D721Med (cell line): ENCODE measurements around the gene IL25.

ENCODE experiments used
- DNase-seq: peaks from one replicate; pipeline ENCODE4 v3.0.0; 2011; ENCODE audit warnings: low spot score; ENCODE audit not compliant: insufficient read length
- FAIRE-seq: peaks from 2 replicates; lab custom pipeline; 2011; peaks lifted over from hg19 to GRCh38; lab: Jason Lieb, UNC
- TF ChIP-seq, protein P1 (sequence below): IDR thresholded peaks from 2 replicates; pipeline ENCODE4 v1.5.1; 2012; ENCODE audit warnings: mild to moderate bottlenecking, control low read depth; ENCODE audit not compliant: insufficient read depth; ENCODE audit errors: missing control alignments

IL25 gene

DNA sequence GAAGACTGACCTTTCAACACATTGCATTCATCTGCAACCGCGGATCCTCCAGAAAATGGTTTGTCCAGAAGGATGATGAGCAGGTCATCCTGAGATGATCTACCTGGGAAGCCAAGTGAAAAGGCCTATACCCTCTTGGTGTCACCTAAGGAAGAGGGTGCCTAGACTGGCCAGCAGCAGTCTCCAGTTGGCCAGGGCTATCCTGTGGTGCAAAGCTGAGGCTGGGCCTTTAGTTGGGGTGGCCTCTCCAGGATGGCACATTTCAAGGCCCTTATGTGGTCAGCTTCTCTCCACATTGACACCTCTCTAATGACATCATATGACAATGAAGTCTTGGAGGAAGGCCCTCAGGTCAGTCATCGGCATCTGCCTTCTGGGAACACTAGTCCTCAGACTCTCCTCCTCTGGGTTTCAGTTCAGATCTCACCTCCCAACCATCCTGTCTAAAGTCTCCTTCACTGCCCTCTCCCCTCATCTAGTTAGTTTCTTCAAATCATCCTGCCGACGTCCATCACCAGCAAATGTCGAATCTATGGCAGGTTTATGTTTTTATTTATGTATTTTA lies 16.7 kb upstream of the IL25 start:
- no peak for FAIRE-seq
- no peak for DNase-seq
- TF ChIP-seq, protein P1, sequence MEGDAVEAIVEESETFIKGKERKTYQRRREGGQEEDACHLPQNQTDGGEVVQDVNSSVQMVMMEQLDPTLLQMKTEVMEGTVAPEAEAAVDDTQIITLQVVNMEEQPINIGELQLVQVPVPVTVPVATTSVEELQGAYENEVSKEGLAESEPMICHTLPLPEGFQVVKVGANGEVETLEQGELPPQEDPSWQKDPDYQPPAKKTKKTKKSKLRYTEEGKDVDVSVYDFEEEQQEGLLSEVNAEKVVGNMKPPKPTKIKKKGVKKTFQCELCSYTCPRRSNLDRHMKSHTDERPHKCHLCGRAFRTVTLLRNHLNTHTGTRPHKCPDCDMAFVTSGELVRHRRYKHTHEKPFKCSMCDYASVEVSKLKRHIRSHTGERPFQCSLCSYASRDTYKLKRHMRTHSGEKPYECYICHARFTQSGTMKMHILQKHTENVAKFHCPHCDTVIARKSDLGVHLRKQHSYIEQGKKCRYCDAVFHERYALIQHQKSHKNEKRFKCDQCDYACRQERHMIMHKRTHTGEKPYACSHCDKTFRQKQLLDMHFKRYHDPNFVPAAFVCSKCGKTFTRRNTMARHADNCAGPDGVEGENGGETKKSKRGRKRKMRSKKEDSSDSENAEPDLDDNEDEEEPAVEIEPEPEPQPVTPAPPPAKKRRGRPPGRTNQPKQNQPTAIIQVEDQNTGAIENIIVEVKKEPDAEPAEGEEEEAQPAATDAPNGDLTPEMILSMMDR, result no peak

DNA sequence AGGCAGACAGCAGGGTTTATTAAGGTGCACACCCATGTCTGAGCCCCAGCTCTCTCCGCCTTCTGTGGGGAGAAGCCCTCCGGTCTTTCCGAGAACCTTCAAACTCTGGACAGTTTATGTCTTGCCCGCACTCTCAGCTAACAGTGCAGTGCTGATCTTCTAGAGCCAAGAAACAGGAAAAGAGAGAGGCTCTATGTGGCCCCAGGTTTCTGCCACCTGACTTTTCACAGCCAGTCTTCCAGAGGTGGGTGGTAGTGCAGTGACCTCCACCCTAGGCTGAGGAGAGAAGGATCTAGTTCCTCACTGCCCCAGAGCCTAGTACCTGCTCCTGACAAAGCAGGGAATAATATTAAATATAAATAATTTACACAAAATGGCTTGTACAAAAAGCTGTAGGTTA lies 15.9 kb upstream of the IL25 start:
- FAIRE-seq, result no peak
- peak; percentile 3 for DNase-seq
- TF ChIP-seq, protein P1, result no peak

DNA sequence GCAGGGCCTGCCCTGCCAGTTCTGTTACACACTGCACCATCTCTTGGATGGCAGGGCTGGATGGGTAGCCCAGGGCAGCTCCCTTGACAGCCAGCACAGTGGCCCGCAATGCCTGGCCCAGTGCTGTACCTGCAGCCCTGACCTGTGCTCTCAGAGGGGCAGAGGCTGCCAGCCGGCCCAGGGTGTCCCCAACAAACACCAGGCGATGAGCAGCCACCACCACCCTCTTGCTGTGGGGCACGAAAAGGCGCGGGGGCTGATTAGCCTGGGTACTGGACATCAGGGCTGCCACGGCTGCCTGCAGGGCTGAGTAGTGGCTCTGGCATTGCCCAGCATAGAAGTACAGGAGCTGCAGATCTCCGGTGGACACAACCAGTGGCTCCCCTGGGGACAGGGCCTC lies 15.3 kb upstream of the IL25 start:
- no peak for FAIRE-seq
- TF ChIP-seq, protein P1, result no peak
- no peak for DNase-seq

DNA sequence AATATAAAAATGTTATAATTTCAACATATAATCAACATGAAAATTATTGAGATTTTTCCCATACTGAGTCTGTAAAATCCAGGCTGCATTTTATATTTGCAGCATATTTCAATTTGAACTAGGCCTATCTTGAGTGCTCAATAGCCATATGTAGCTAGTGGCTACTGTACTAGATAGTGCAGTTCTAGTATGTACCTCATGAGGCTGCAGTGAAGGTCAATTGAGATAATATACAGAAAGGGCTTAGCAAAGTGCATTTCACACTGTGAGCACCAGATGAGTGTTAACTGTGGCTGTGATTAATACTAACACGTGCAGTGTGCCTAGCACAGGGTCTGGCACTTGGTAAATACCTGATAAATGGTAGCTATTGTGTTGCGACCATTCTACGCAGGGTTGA lies 14.6 kb upstream of the IL25 start:
- FAIRE-seq, result no peak
- TF ChIP-seq, protein P1, result no peak
- peak; percentile 16 for DNase-seq

DNA sequence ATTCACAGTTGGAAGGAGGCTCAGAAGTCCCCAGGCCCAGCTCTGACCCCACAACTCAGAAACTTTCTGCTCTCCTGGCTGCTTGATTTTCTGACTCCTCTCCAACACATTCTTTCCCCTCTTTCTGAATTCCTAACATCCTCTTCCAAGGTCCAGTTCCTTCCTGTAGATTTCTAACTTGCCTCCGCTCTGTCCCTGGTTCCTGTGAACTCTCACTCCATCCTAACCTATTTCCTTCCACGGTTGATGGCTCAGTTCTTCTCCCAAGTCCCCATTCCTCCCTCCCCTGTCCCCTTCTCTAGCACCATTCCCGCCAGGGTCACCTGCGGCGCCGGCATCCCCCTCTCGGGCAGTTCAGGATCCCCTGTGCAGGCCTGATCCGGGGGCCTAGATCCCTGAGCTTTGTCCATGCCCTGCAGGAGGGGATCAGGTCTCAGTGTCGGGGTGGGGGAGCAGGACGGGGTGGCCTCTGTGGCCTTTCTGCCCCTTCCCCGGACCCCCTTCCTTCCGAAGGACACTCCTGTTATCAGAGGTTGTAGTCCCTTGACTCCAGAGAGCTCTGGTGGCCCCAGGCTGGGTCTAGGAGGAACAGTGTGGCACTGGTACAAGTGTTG lies 13.9 kb upstream of the IL25 start:
- DNase-seq, result peak; percentile 10
- no peak for FAIRE-seq
- TF ChIP-seq, protein P1, result no peak

DNA sequence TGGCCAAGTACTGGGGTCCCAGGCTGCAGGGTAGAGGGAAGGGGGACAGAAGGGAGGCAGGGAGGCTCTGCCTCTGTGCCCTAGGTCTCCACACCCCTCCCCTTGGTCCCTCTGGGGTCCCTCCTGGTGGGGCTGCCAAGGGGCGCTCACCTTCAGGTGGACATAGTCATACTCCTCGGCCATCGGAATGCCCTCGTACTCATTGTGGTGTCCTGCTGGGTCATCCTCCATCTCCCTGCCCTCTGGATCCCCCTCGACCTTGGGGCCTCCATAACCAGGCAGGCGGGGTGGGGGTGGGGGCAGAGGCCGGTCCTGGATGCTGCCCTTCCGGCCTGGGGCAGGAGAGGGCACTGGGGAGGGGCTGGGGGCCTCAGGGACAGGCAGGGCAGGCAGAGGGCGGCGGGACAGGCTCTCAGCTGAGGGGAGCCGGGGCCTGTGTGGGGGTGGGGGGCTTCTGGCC lies 13.4 kb upstream of the IL25 start:
- TF ChIP-seq, protein P1, result no peak
- DNase-seq (no peak), FAIRE-seq (no peak)
